Mesenchymal stem cell (in vitro differentiated cells and primary cell): ENCODE results near the gene OR4E2.

Experiments
- DNase-seq: peaks from one replicate; pipeline ENCODE4 v3.0.0-alpha.2; 2013
- H2AFZ ChIP-seq: one replicate; pipeline ENCODE4 v1.6.1; 2013; ENCODE audit warnings: low read depth, mild to moderate bottlenecking, control low read depth, inconsistent platforms, low read length, moderate library complexity
- H2AK5ac ChIP-seq: 2 replicates; pipeline ENCODE4 v1.6.1; 2013; ENCODE audit warnings: low read length, moderate library complexity, mild to moderate bottlenecking, inconsistent platforms; ENCODE audit not compliant: severe bottlenecking
- H2BK120ac ChIP-seq: one replicate; pipeline ENCODE4 v1.6.1; 2013; ENCODE audit warnings: low read depth, mild to moderate bottlenecking, inconsistent platforms, low read length, moderate library complexity
- H2BK12ac ChIP-seq, 2 experiments: one replicate each; pipeline ENCODE4 v1.6.1; 2013; ENCODE audit warnings: inconsistent platforms in 2 of 2, low read length in 2 of 2, mild to moderate bottlenecking in 2 of 2, moderate library complexity in 2 of 2, control low read depth in 1 of 2
- H2BK15ac ChIP-seq: one replicate; pipeline ENCODE4 v1.6.1; 2013; ENCODE audit warnings: mild to moderate bottlenecking, low read depth, inconsistent platforms; ENCODE audit not compliant: poor library complexity, severe bottlenecking
- H2BK5ac ChIP-seq: 2 replicates; pipeline ENCODE4 v1.6.1; 2013; ENCODE audit warnings: low read depth, mild to moderate bottlenecking, low read length, control low read depth, inconsistent platforms; ENCODE audit not compliant: poor library complexity, severe bottlenecking
- H3K14ac ChIP-seq, 2 experiments: one replicate each; pipeline ENCODE4 v1.6.1; 2013; ENCODE audit warnings: inconsistent platforms in 2 of 2, low read length in 2 of 2, control low read depth in 1 of 2, mild to moderate bottlenecking in 1 of 2, moderate library complexity in 1 of 2
- H3K18ac ChIP-seq, 2 experiments: one replicate each; pipeline ENCODE4 v1.6.1; 2013; ENCODE audit warnings: inconsistent platforms in 2 of 2, low read length in 2 of 2, control low read depth in 1 of 2, low read depth in 1 of 2, mild to moderate bottlenecking in 1 of 2
- H3K23ac ChIP-seq, 2 experiments: one replicate each; pipeline ENCODE4 v1.6.1; 2013; ENCODE audit warnings: inconsistent platforms in 2 of 2, low read length in 2 of 2, mild to moderate bottlenecking in 2 of 2, moderate library complexity in 2 of 2, control low read depth in 1 of 2
- H3K27ac ChIP-seq: 2 replicates; pipeline ENCODE4 v1.5.1; 2013; ENCODE audit warnings: mild to moderate bottlenecking, moderate library complexity, low read length, control low read depth, inconsistent platforms; ENCODE audit not compliant: poor library complexity, severe bottlenecking
- H3K27me3 ChIP-seq, 2 experiments: 2 replicates each; pipeline versions ENCODE4 v1.6.1 to v1.7.0; 2013; ENCODE audit warnings: low read length in 2 of 2, mild to moderate bottlenecking in 2 of 2, moderate library complexity in 2 of 2, control low read depth in 1 of 2, inconsistent platforms in 1 of 2; ENCODE audit not compliant: control insufficient read depth in 1 of 2, insufficient read depth in 1 of 2
- H3K36me3 ChIP-seq, 2 experiments: 2 replicates each; pipeline versions ENCODE4 v1.6.1 to v1.7.0; 2013; ENCODE audit warnings: low read length in 2 of 2, control low read depth in 1 of 2, inconsistent platforms in 1 of 2, low read depth in 1 of 2, mild to moderate bottlenecking in 1 of 2; ENCODE audit not compliant: insufficient read depth in 2 of 2, control insufficient read depth in 1 of 2
- H3K4ac ChIP-seq, 2 experiments: one replicate each; pipeline ENCODE4 v1.6.1; 2013; ENCODE audit warnings: inconsistent platforms in 2 of 2, low read length in 2 of 2, mild to moderate bottlenecking in 2 of 2, moderate library complexity in 2 of 2, control low read depth in 1 of 2, low read depth in 1 of 2
- H3K4me1 ChIP-seq: 2 replicates; pipeline ENCODE4 v1.6.1; 2013; ENCODE audit warnings: low read depth, low read length, control low read depth; ENCODE audit not compliant: control insufficient read depth, insufficient read depth
- H3K4me2 ChIP-seq: 2 replicates; pipeline ENCODE4 v1.6.1; 2013; ENCODE audit warnings: low read length, mild to moderate bottlenecking, inconsistent platforms; ENCODE audit not compliant: poor library complexity, severe bottlenecking
- H3K4me3 ChIP-seq, 2 experiments: 2 replicates each; pipeline versions ENCODE4 v1.5.1 to v1.7.0; 2013; ENCODE audit warnings: low read length in 2 of 2, mild to moderate bottlenecking in 2 of 2, control low read depth in 1 of 2, low read depth in 1 of 2; ENCODE audit not compliant: insufficient read depth in 1 of 2
- H3K79me1 ChIP-seq: replicated peaks from 2 replicates; pipeline ENCODE4 v1.6.1; 2013; ENCODE audit warnings: mild to moderate bottlenecking, control low read depth, low read length, inconsistent platforms; ENCODE audit not compliant: poor library complexity, severe bottlenecking
- H3K9ac ChIP-seq: 2 replicates; pipeline ENCODE4 v1.7.0; 2013; ENCODE audit warnings: mild to moderate bottlenecking, low read length, moderate library complexity
- H3K9me3 ChIP-seq: 2 replicates; pipeline ENCODE4 v1.7.0; 2013; ENCODE audit warnings: mild to moderate bottlenecking, low read length; ENCODE audit not compliant: control insufficient read depth
- H4K8ac ChIP-seq: one replicate; pipeline ENCODE4 v1.6.1; 2013; ENCODE audit warnings: inconsistent platforms, mild to moderate bottlenecking, low read length, moderate library complexity
- H4K91ac ChIP-seq: one replicate; pipeline ENCODE4 v1.6.1; 2013; ENCODE audit warnings: mild to moderate bottlenecking, low read length, inconsistent platforms
- WGBS: methylation state at CpG from one replicate; pipeline ENCODE4 v1.1.7; 2013; ENCODE audit warnings: mixed read lengths; 5-methylcytosine and 5-hydroxymethylcytosine counted together

Gene OR4E2

GRCh38 chr14:21671371-21671770, 17.7 kb downstream of the OR4E2 start:
- no peak overlapping the region for H2AK5ac ChIP-seq
- H3K9me3 ChIP-seq = peaks cover 3% of the 10 kb centered on the region
- no peak overlapping the region for H3K4me2 ChIP-seq
- H3K27me3 ChIP-seq = no peaks in the 10 kb centered on the region
- H2BK15ac ChIP-seq = no peak overlapping the region
- no peak overlapping the region for H3K9ac ChIP-seq
- H3K4me1 ChIP-seq = peaks cover 3% of the 10 kb centered on the region
- H3K18ac ChIP-seq = peak overlapping the region in 1 of 2 experiments; percentile 64
- H3K79me1 ChIP-seq = no peaks in the 10 kb centered on the region
- no peak overlapping the region for H3K4me3 ChIP-seq
- no peak for DNase-seq
- H2BK12ac ChIP-seq = no peak overlapping the region
- H4K91ac ChIP-seq = no peak overlapping the region
- no peak overlapping the region for H2BK5ac ChIP-seq
- no peak overlapping the region for H2BK120ac ChIP-seq
- no peak overlapping the region for H3K14ac ChIP-seq
- no peaks in the 10 kb centered on the region for H3K36me3 ChIP-seq
- no peak overlapping the region for H3K27ac ChIP-seq
- no peak overlapping the region for H2AFZ ChIP-seq
- no peak overlapping the region for H4K8ac ChIP-seq
- WGBS = 0% methylated on average over 1 of the region's 2 CpGs
- H3K23ac ChIP-seq = no peak overlapping the region
- H3K4ac ChIP-seq = no peak overlapping the region

- Histone ChIP-seq H3K27ac (no peak overlapping the region), H3K9me3 (peaks cover 3% of the 10 kb centered on the region), H3K4me1 (peaks cover 3% of the 10 kb centered on the region), H4K8ac (no peak overlapping the region), H2BK5ac (no peak overlapping the region), H3K79me1 (no peaks in the 10 kb centered on the region), H3K4ac (no peak overlapping the region), H3K4me2 (no peak overlapping the region), H3K23ac (no peak overlapping the region), H3K36me3 (no peaks in the 10 kb centered on the region), H2BK120ac (no peak overlapping the region), H3K4me3 (no peak overlapping the region), H3K14ac (no peak overlapping the region), H2AFZ (no peak overlapping the region), H2BK12ac (no peak overlapping the region), H3K27me3 (no peaks in the 10 kb centered on the region), H3K18ac (peak overlapping the region in 1 of 2 experiments; percentile 52), H3K9ac (no peak overlapping the region), H2AK5ac (no peak overlapping the region), H2BK15ac (no peak overlapping the region), H4K91ac (no peak overlapping the region)
- 59% methylated on average over 1 of the region's 1 CpG for WGBS
- peak; percentile 69 for DNase-seq
Measured at GRCh38 chr14:21672116-21672515, 18.5 kb downstream of the OR4E2 start.

GRCh38 chr14:21673718-21674117, 20.1 kb downstream of the OR4E2 start, which contains the start of gene OR4E1:
TSS of gene OR4E1 (minus strand) at chr14:21673818. CDS start at chr14:21670935, 2,883 bp downstream.
- H4K8ac ChIP-seq = no peak within 1 kb of the TSS
- H3K4me2 ChIP-seq = no peak within 1 kb of the TSS
- H4K91ac ChIP-seq = no peak within 1 kb of the TSS
- H3K36me3 ChIP-seq = no peaks in the 10 kb centered on the region
- peaks cover 3% of the 10 kb centered on the region for H3K9me3 ChIP-seq
- peaks cover 3% of the 10 kb centered on the region for H3K4me1 ChIP-seq
- H3K27ac ChIP-seq = no peak within 1 kb of the TSS
- no peak within 1 kb of the TSS for H3K23ac ChIP-seq
- no peak within 1 kb of the TSS for H2BK5ac ChIP-seq
- H2BK120ac ChIP-seq = no peak within 1 kb of the TSS
- no peaks in the 10 kb centered on the region for H3K27me3 ChIP-seq
- no peak within 1 kb of the TSS for H3K14ac ChIP-seq
- DNase-seq = no peak
- no peaks in the 10 kb centered on the region for H3K79me1 ChIP-seq
- H2BK12ac ChIP-seq = peak within 1 kb of the TSS in 1 of 2 experiments; percentile 54
- H3K9ac ChIP-seq = no peak within 1 kb of the TSS
- no peak within 1 kb of the TSS for H2AK5ac ChIP-seq
- no peak within 1 kb of the TSS for H3K4me3 ChIP-seq
- no CpG with 5 or more reads among the region's 1 CpG for WGBS
- no peak within 1 kb of the TSS for H2BK15ac ChIP-seq
- H2AFZ ChIP-seq = no peak within 1 kb of the TSS
- H3K4ac ChIP-seq = no peak within 1 kb of the TSS
- no peak within 1 kb of the TSS for H3K18ac ChIP-seq

- H2BK5ac ChIP-seq = no peak overlapping the region
- H3K9me3 ChIP-seq = peaks cover 3% of the 10 kb centered on the region
- no peaks in the 10 kb centered on the region for H3K27me3 ChIP-seq
- H2BK15ac ChIP-seq = no peak overlapping the region
- H3K4me2 ChIP-seq = no peak overlapping the region
- H3K23ac ChIP-seq = no peak overlapping the region
- no peak overlapping the region for H3K9ac ChIP-seq
- 89% methylated on average over 4 of the region's 4 CpGs for WGBS
- peaks cover 3% of the 10 kb centered on the region for H3K4me1 ChIP-seq
- H3K36me3 ChIP-seq = no peaks in the 10 kb centered on the region
- no peak overlapping the region for H2BK12ac ChIP-seq
- H3K14ac ChIP-seq = no peak overlapping the region
- H3K4me3 ChIP-seq = no peak overlapping the region
- H4K8ac ChIP-seq = no peak overlapping the region
- no peak overlapping the region for H3K18ac ChIP-seq
- H3K27ac ChIP-seq = no peak overlapping the region
- no peak overlapping the region for H4K91ac ChIP-seq
- H2BK120ac ChIP-seq = no peak overlapping the region
- no peak overlapping the region for H3K4ac ChIP-seq
- H3K79me1 ChIP-seq = no peaks in the 10 kb centered on the region
- no peak overlapping the region for H2AFZ ChIP-seq
- no peak for DNase-seq
- no peak overlapping the region for H2AK5ac ChIP-seq
Measured at GRCh38 chr14:21675566-21675965, 21.9 kb downstream of the OR4E2 start.
